RWPE2 (cell line): Measurements from ENCODE around the gene PXT1.

ENCODE experiments used
- ATAC-seq: fragments of 200-7000 bp; cut with Tn5 transposase; 3 replicates; pipeline ENCODE4 v1.9.1; 2021; ENCODE audit warnings: low read depth
- DNase-seq: peaks from one replicate; pipeline ENCODE4 v3.0.0-alpha.2; 2020; ENCODE audit warnings: low spot score
- H3K27ac ChIP-seq: fragments of 450-650 bp; 2 replicates; pipeline ENCODE4 v1.5.1; 2017; ENCODE audit warnings: mild to moderate bottlenecking; ENCODE audit not compliant: poor library complexity, severe bottlenecking
- H3K27me3 ChIP-seq: fragments of 250-450 bp; sonication (Bioruptor Pico); 2 replicates; pipeline ENCODE4 v1.5.1; 2021; ENCODE audit warnings: mild to moderate bottlenecking, moderate library complexity; ENCODE audit not compliant: insufficient read depth, poor library complexity, severe bottlenecking
- H3K36me3 ChIP-seq: fragments of 250-450 bp; sonication (Bioruptor Pico); 2 replicates; pipeline ENCODE4 v1.5.1; 2020; ENCODE audit warnings: low read depth, mild to moderate bottlenecking, moderate library complexity
- H3K4me1 ChIP-seq: fragments of 250-450 bp; sonication (Bioruptor Pico); 2 replicates; pipeline ENCODE4 v1.5.1; 2021; ENCODE audit warnings: mild to moderate bottlenecking, moderate library complexity; ENCODE audit not compliant: insufficient read depth, poor library complexity, severe bottlenecking
- H3K4me3 ChIP-seq: fragments of 250-450 bp; sonication (Bioruptor Pico); 2 replicates; pipeline ENCODE4 v1.5.1; 2021; ENCODE audit warnings: mild to moderate bottlenecking, moderate library complexity; ENCODE audit not compliant: severe bottlenecking
- H3K9me3 ChIP-seq: fragments of 250-450 bp; sonication (Bioruptor Pico); 2 replicates; pipeline ENCODE4 v1.5.1; 2021; ENCODE audit warnings: mild to moderate bottlenecking, moderate library complexity; ENCODE audit not compliant: severe bottlenecking
- TF ChIP-seq, protein P1 (sequence below): fragments of 450-650 bp; IDR thresholded peaks from one replicate; pipeline ENCODE4 v1.5.1; 2017; ENCODE audit warnings: mild to moderate bottlenecking, moderate library complexity; ENCODE audit not compliant: poor library complexity, severe bottlenecking

Gene PXT1

GRCh38 chr6:36350681-36351571 is 91.7 kb downstream of the PXT1 start:
- H3K27ac ChIP-seq: no peak overlapping the region

GRCh38 chr6:36350082-36350481 is 92.6 kb downstream of the PXT1 start:
- H3K27ac ChIP-seq: no peak overlapping the region
- ATAC-seq (no peak), DNase-seq (no peak)
- no peaks in the 10 kb centered on the region for H3K36me3 ChIP-seq
- no peaks in the 10 kb centered on the region for H3K27me3 ChIP-seq
- no peaks in the 10 kb centered on the region for H3K4me1 ChIP-seq
- H3K4me3 ChIP-seq: no peak overlapping the region
- no peaks in the 10 kb centered on the region for H3K9me3 ChIP-seq
- TF ChIP-seq, protein P1, sequence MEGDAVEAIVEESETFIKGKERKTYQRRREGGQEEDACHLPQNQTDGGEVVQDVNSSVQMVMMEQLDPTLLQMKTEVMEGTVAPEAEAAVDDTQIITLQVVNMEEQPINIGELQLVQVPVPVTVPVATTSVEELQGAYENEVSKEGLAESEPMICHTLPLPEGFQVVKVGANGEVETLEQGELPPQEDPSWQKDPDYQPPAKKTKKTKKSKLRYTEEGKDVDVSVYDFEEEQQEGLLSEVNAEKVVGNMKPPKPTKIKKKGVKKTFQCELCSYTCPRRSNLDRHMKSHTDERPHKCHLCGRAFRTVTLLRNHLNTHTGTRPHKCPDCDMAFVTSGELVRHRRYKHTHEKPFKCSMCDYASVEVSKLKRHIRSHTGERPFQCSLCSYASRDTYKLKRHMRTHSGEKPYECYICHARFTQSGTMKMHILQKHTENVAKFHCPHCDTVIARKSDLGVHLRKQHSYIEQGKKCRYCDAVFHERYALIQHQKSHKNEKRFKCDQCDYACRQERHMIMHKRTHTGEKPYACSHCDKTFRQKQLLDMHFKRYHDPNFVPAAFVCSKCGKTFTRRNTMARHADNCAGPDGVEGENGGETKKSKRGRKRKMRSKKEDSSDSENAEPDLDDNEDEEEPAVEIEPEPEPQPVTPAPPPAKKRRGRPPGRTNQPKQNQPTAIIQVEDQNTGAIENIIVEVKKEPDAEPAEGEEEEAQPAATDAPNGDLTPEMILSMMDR: no peak

More at GRCh38 chr6:36350681-36351571, 91.7 kb downstream of the PXT1 start:
- Histone ChIP-seq H3K4me1 (no peaks in the 10 kb centered on the region), H3K9me3 (no peaks in the 10 kb centered on the region), H3K27me3 (no peaks in the 10 kb centered on the region), H3K36me3 (no peaks in the 10 kb centered on the region), H3K4me3 (no peak overlapping the region)
- TF ChIP-seq, protein P1: no peak
- DNase-seq (no peak), ATAC-seq (no peak)

DNA sequence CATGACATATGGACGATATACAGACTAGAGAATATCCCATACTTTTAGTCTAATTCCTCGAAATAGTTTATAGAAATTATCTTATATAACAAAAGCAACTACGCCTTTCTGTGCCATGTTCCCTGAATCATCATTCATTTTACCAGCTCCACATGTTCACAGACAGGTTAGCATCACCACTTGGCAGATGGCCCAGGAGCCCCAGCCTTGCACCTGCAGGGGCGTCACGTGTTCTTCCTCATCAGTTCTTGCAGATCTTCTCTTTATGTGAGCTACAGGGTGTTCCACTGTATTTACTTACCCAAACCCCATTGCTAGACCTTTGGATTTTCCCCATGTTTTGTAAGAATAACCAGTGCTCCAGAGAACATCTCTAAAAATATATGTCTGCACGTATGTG is 93.4 kb downstream of the PXT1 start:
- ATAC-seq (peak; percentile 63; the same call in 2 of the 3 replicates), DNase-seq (no peak)
- H3K9me3 ChIP-seq: no peaks in the 10 kb centered on the region
- TF ChIP-seq, protein P1: no peak
- no peaks in the 10 kb centered on the region for H3K36me3 ChIP-seq
- no peaks in the 10 kb centered on the region for H3K4me1 ChIP-seq
- no peak overlapping the region for H3K4me3 ChIP-seq
- no peaks in the 10 kb centered on the region for H3K27me3 ChIP-seq
- H3K27ac ChIP-seq: no peak overlapping the region

DNA sequence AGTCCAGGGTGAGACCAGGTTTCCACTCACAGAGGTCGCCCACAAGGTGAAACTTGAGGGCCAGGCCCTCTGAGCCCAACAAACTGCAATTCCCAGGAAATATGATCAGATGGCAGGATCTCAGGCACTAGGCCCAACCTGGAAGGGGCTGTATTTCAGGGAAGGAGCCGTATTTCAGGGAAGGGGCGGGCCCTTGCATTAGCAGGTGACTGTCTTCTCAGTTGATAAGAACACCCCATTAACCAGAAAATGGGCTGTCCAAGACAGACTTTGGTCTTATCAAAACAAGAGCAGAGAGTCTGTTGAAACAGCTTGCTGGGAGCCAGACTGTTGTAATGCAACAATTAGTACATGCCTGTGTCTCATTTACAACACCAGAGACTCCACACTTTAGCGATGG is 95.0 kb downstream of the PXT1 start:
- no peaks in the 10 kb centered on the region for H3K36me3 ChIP-seq
- H3K27ac ChIP-seq: no peak overlapping the region
- DNase-seq: no peak
- no peak for ATAC-seq
- no peak overlapping the region for H3K4me3 ChIP-seq
- no peaks in the 10 kb centered on the region for H3K27me3 ChIP-seq
- TF ChIP-seq, protein P1: no peak
- no peaks in the 10 kb centered on the region for H3K9me3 ChIP-seq
- no peaks in the 10 kb centered on the region for H3K4me1 ChIP-seq
